Measurements from ENCODE around the gene CCDC85B.

CCDC85B gene

DNA sequence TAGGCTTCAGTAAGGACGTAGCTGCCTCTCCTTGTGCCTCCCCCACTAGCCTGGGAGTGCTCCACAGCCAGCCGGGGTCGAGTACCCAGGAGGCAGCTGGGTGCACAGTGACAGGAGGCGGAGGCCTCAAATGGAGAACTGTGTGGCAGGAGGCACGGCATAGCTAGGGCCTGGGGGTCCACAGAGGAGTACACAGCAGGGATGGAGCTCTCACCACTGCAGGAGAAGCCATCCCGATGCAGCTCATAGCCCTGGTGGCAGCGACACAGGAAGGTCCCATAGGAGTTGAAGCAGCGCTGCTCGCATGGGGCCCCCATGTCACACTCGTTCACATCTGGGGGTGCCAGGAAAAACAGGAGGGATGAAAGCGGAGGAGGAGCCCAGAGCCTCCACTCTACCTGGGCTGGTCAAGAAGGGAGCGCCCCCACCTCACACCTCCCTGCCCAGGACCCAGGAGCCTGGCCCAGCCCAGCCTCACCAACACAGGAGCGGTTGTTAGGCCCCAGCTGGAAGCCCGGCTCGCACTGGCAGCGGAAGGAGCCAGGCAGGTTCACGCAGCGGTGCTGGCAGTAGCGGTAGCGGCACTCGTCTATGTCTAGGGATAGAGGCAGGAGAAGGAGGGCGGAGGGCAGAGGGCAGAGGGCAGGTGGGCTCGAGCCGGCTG is 20.7 kb upstream of the CCDC85B start:
- DNase-seq, result no peak

GRCh38 chr11:65870307-65870658 is 20.2 kb upstream of the CCDC85B start:
- no peak for DNase-seq

GRCh38 chr11:65870706-65871681 is 19.5 kb upstream of the CCDC85B start:
- no peak for DNase-seq

DNA sequence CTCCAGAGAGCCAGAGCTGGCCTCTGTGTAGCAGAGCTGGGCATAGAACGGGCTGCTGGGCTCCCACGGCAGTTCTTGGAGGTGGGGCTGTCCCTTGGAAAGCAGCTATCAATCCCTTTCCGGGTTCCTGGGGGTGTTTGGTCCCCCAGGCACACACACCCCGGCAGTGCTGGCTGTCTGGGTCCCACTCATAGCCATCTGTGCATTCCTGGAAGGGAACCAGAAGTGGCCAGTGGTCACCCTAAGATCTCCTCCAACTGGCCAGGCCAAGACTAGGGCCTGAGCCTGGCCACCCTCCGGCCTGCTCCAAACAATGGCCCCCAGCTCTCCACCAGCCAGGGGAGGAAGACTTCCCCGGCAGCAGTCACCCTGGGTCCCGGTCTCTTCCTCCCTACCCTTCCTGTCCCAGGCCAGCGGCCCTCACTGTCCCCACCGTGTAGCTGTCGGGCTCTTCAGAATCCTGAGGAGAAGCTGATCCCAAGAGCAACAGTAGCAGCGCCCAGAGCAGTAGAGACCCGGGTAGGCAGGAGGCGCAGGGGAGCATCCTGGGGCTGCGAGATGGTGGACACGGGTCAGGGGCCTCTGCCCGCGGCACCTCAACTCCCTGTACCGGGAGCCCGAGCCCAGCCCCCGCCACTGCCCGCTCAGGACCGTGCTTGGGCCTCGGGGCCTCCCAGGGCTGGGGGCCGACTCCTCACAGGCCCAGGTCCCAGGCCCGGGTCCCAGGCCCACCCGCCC is 18.5 kb upstream of the CCDC85B start:
- DNase-seq, result no peak

GRCh38 chr11:65872586-65873317 is 17.7 kb upstream of the CCDC85B start, which contains the start of gene EFEMP2:
Gene EFEMP2 (minus strand): TSS chr11:65872800. CDS start chr11:65872354, 446 bp downstream.
- DNase-seq, result no peak

GRCh38 chr11:65873318-65874156 is 16.9 kb upstream of the CCDC85B start:
- peak; percentile 52 to 95 for DNase-seq

- DNase-seq, result no peak
Observed at GRCh38 chr11:65879617-65880016, 10.9 kb upstream of the CCDC85B start, which contains the start of gene CTSW. Gene CTSW (plus strand): TSS chr11:65879837. CDS start chr11:65879855, 18 bp downstream.

GRCh38 chr11:65880027-65880426 is 10.4 kb upstream of the CCDC85B start:
- DNase-seq, result no peak

GRCh38 chr11:65880844-65881421 is 9.5 kb upstream of the CCDC85B start:
- DNase-seq, result no peak

DNA sequence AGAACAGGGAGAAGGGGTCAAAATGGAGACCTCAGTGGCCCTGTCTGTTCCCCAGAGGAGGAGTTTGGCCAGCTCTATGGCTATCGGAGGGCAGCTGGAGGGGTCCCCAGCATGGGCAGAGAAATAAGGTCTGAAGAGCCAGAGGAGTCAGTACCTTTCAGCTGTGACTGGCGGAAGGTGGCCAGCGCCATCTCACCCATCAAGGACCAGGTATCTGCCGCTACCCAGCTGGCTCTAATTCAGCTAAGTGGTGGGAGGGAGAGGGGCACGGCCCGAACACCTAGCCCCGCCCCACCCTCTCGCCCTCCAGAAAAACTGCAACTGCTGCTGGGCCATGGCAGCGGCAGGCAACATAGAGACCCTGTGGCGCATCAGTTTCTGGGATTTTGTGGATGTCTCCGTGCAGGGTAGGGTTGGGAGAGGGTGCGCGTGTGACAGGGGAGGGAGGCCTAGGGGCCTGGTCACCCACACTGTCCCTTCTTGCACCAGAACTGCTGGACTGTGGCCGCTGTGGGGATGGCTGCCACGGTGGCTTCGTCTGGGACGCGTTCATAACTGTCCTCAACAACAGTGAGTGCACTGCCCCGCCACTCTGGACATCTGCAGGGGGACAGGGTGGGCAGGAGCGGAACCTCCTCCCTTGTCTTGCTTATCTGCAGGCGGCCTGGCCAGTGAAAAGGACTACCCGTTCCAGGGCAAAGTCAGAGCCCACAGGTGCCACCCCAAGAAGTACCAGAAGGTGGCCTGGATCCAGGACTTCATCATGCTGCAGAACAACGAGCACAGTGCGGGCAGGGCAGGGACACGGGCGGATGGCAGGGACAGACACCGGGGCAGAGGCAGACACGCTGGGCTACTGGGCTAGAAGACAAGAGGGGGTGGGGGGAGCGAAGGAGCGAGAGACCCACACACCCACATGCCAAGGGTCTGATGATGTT is 8.1 kb upstream of the CCDC85B start:
- no peak for DNase-seq

- no peak for DNase-seq
Observed at GRCh38 chr11:65883058-65883761, 7.3 kb upstream of the CCDC85B start.

- DNase-seq, result no peak
Observed at GRCh38 chr11:65883786-65884715, 6.4 kb upstream of the CCDC85B start.

DNA sequence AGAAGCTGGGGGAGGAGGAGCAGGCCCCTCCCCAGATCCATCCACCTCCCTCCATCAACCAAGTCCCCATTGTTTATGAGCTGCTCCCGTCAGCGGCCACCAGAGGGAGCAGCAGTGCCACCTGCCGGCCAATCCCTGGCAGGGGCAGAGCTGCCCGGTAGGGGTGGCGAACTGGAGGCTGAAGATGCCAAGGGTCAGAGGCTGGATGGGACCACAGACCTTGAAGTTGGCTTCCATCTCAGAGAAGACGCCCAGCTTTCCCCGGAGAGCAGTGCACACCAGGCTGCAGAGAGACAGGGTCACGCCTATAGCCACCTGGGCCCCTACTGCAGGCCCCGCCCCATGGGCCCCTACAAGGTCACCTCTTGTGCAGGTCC is 5.8 kb upstream of the CCDC85B start:
- peak; percentile 50 to 69 for DNase-seq

DNA sequence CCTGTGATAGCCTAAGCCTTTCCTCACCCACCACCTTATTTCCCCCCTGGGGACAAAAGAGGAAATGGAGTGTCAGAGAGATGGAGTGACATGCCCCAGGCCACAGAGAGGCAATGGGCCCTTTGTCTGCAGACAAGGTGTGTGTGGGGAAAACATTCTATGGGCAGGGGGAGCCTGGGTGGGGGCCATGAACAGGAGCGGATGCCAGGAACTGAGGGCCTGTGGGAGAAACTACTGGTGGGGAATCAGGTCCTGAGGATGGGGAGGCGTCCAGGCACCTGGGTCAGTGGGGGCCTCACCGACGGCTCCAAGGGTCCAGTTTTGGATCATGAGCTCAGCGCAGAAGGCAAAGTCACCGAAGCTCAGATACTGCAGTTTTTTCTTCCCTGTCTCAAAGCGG is 5.2 kb upstream of the CCDC85B start:
- DNase-seq, result no peak

DNA sequence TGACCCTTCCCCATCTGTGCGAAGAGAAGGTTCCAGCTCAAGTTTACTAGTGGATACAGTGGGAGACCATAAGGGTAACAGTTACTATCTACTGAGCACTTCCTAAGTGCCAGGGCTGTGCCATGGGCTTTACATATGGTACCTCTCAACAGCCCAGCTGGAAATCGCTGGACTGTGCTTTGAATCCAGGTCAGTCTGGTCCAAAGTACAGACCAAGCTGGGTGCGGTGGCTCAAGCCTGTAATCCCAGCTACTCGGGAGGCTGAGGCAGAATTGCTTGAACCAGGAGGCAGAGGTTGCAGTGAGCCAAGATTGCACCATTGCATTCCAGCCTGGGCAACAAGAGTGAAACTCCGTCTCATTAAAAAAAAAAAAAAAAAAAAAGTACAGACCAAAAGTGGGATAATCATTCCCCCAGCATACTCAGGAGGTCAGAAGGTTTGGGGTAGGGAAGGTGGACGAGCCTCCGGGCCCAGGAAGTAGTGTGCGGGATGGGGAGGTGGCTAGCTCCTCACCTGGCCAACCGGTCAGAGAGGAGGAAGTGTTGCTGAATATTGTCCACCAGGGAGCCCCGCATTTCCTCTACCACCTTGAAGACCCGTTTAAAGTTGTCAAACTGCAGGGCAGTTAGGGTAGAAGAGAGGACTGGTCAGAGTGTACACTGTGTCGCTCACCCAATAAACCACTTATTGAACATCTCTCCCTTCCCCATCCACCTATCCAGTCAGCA is 4.5 kb upstream of the CCDC85B start:
- no peak for DNase-seq

DNA sequence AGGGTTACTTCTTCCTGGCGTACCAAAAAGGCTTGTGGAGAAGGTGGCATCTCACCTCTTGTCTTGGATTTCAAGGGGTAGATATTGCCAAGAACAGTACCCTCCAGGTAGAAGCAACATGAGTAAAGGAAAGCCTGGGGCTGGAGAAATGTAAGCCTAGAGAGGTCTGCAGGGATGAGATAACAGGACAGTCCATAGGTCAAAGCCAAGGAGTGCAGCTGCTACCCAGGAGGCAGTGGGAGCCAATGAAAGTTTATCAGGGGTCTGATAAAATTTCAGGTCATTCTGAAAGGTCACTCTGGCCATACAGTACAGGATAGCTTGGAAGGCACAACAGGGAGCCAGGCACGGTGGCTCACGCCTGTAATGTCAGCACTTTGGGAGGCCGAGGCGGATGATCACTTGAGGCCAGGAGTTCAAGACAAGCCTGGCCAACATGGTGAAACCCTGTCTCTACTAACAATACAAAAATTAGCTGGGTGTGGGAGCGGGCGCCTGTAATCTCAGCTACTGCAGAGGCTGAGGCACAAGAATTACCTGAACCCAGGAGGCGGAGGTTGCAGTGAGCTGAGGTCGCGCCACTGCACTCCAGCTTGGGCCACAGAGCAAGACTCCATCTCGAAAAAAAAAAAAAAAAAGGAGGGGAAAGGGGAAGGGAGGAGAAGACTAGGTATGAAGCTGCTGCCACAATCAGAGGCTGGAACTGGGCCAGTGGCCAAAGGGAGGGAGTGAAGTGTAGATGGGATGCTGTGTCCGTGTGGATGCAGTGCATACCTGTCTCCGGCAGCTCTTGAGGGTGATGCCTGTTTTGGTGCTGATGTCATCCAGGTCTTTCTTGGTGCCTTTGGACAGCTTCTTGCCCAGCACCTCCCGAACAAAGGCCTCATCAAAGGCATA is 3.4 kb upstream of the CCDC85B start:
- DNase-seq, result no peak

All from NCI-H446 (cell line).